OCI-LY7 (cell line): ENCODE measurements around the gene HGFAC.

Source experiments
- CTCF ChIP-seq: fragments of 200-600 bp; sonication (generic); conservative IDR thresholded peaks from 2 replicates; pipeline ENCODE4 v1.5.1; 2014; ENCODE audit warnings: mild to moderate bottlenecking, antibody characterized with exemption, low read length, moderate library complexity, mixed read lengths
- EZH2phosphoT487 ChIP-seq: fragments of 200-600 bp; sonication (generic); IDR thresholded peaks from 2 replicates; pipeline ENCODE4 v1.6.1; 2018; ENCODE audit warnings: low read depth, borderline replicate concordance, mild to moderate bottlenecking, mixed run types, antibody characterized with exemption, low read length, moderate library complexity, mixed read lengths

GRCh38 chr4:3475713-3476260 is 34.0 kb downstream of the HGFAC start:
- TF ChIP-seq CTCF: no peak
- TF ChIP-seq EZH2phosphoT487: no peak
